H1 (cell line): ENCODE data around the gene CD47. TPM values are rescaled to one million over a fixed set of nuclear protein-coding genes. Genes with fewer than 3 reads are reported as not detected.

ENCODE experiments used
- NANOG ChIP-seq: IDR thresholded peaks from 2 replicates; pipeline ENCODE4 v1.6.1; 2011; ENCODE audit warnings: low read length, low read depth, mild to moderate bottlenecking, inconsistent platforms; ENCODE audit not compliant: insufficient read depth, poor library complexity, severe bottlenecking
- RNF2 ChIP-seq: fragments of 200-900, 300-1000 bp; sonication (generic); IDR thresholded peaks from 2 replicates; pipeline ENCODE4 v1.7.1; 2016; ENCODE audit warnings: borderline replicate concordance, low read depth, mild to moderate bottlenecking, antibody characterized with exemption, low read length; ENCODE audit not compliant: poor library complexity, severe bottlenecking; ENCODE audit errors: missing control alignments
- SIRT6 ChIP-seq: IDR thresholded peaks from one replicate; pipeline ENCODE4 v1.7.1; 2012; ENCODE audit warnings: low read length, inconsistent platforms
- SUZ12 ChIP-seq: fragments of 200-600 bp; sonication (generic); IDR thresholded peaks from 2 replicates; pipeline ENCODE4 v1.6.1; 2012; ENCODE audit warnings: mild to moderate bottlenecking, inconsistent platforms, low read length, moderate library complexity, mixed read lengths
- polyA plus RNA-seq, 7 experiments: library from polyadenylated mRNA; depleted of rRNA in 3 of 7; stranded (reverse) in 5 of 7; unstranded in 2 of 7; fragments of >200 nt in 5 of 7; fragments of 200-250 nt in 2 of 7; gene quantifications; 1 replicate in 5 of 7; 2 replicates in 1 of 7; 4 replicates in 1 of 7; pipeline versions ENCODE4 v1.2.1 to v1.2.3, GENCODE V29; 2011 to 2013; ENCODE audit warnings: missing spikeins in 2 of 7, mixed read lengths in 2 of 7
- total RNA-seq: library from RNA; stranded (reverse); fragmentation: NEBNext Ultra II Directional; extraction: Animal tissue kit (Norgen Biotek cat#: 25700); gene quantifications from 2 replicates; pipeline ENCODE4 v1.2.1, GENCODE V29; 2021
- TF ChIP-seq, protein P1 (sequence below): IDR thresholded peaks from 2 replicates; pipeline ENCODE4 v1.6.1; 2011; ENCODE audit warnings: low read length, improper control_type of control experiment

CD47 gene
- total and polyA plus RNA-seq, 2 of the 8 experiments (the other 6 are each of a cell fraction or from before 2014, with no cell fraction given) = 14.4 to 19.3 TPM

- TF ChIP-seq, protein P1, sequence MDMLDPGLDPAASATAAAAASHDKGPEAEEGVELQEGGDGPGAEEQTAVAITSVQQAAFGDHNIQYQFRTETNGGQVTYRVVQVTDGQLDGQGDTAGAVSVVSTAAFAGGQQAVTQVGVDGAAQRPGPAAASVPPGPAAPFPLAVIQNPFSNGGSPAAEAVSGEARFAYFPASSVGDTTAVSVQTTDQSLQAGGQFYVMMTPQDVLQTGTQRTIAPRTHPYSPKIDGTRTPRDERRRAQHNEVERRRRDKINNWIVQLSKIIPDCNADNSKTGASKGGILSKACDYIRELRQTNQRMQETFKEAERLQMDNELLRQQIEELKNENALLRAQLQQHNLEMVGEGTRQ = no peak
- TF ChIP-seq SIRT6 (no peak), NANOG (no peak), SUZ12 (no peak), RNF2 (no peak)
Observed at GRCh38 chr3:108089579-108089978, 1.3 kb downstream of the CD47 start (continued).
